ENCODE results near the gene ARHGEF19.

Gene ARHGEF19

DNA sequence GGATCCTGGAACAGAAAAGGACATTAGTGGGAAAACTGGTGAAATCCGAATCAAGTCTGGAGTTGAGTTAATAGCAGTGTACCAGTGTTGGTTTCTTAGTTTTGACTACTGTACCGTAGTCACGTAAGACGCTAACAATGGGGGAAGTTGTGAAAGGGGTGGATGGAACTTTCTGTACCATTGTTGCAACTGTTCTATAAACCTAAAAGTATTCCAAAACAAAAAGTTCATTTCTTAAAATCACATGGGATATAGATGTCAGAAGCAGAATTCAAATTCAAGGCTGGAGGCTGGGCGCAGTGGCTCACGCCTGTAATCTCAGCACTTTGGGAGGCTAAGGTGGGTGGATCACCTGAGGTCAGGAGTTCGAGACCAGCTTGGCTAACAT lies 16.9 kb downstream of the ARHGEF19 start:
- H3K9me3 Mint-ChIP-seq, result no peaks in the 10 kb centered on the region
- no peak for ATAC-seq
- peaks cover 6% of the 10 kb centered on the region for H3K4me1 Mint-ChIP-seq

DNA sequence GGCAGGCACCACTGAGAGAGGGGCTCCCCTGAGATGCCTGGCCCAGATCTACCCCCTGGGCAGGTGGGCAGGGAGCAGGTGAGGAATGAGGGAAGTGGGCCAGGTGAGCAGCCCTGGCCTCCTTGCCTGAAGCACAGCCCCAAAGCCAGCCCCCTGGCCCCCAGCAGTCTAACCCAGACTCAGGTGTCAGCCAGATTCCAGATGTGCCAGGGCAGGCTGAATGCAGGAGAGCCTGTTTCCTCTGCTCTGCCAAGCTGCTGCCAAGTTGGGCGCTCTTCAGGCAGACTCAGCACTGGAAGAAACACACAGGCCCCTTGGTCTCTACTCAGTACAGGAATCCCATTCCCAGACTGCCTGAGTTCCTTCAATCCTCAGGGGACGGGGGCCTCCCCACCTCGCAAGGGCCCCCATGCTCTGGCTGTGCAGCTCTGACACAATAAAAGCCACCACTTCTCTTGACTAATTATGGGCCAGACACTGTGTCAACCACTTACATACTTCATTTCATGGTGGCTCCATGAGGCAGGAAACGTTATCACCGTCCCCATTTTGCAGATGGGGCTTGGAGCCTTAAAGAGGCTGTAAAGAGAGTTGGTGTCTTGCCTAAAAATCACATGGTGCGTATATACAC lies 20.4 kb downstream of the ARHGEF19 start:
- no peaks in the 10 kb centered on the region for H3K4me1 Mint-ChIP-seq
- H3K27ac Mint-ChIP-seq, result no peak overlapping the region
- DNase-seq (no peak), ATAC-seq (no peak)
- peaks cover 8% of the 10 kb centered on the region for H3K27me3 Mint-ChIP-seq
- H3K4me3 Mint-ChIP-seq, result no peak overlapping the region
- H3K36me3 Mint-ChIP-seq (ENCODE audit: low read depth), result no peaks in the 10 kb centered on the region
- no peaks in the 10 kb centered on the region for H3K9me3 Mint-ChIP-seq

More for the DNA sequence above, 16.9 kb downstream of the ARHGEF19 start:
- no peak for DNase-seq
- no peak overlapping the region for H3K27ac Mint-ChIP-seq
- no peak overlapping the region for H3K4me3 Mint-ChIP-seq
- H3K36me3 Mint-ChIP-seq (ENCODE audit: low read depth), result no peaks in the 10 kb centered on the region
- no peaks in the 10 kb centered on the region for H3K27me3 Mint-ChIP-seq

DNA sequence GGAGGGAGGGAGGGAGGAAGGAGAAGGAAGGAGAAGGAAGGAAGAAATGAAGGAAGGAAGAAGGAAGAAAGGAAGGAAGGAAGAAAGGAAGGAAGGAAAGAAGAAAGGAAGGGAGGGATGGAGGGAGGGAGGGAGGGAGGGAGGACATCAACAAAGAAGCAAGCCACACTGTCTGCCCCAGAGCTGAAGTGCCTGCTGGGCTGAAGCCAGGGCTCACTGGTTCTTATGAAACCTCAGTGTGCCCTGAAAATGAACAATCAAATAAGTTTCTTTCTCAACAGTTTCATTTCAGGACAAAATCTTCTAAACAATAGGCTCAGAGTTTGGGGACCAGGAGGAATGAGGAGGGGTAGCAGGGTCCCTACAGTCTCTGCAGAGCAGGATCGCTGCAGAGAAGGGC lies 21.1 kb downstream of the ARHGEF19 start:
- Mint-ChIP-seq H3K4me3 (no peak overlapping the region), H3K27me3 (peaks cover 8% of the 10 kb centered on the region), H3K4me1 (no peaks in the 10 kb centered on the region), H3K36me3 (ENCODE audit: low read depth) (no peaks in the 10 kb centered on the region), H3K27ac (no peak overlapping the region), H3K9me3 (no peaks in the 10 kb centered on the region)
- ATAC-seq (no peak), DNase-seq (no peak)

DNA sequence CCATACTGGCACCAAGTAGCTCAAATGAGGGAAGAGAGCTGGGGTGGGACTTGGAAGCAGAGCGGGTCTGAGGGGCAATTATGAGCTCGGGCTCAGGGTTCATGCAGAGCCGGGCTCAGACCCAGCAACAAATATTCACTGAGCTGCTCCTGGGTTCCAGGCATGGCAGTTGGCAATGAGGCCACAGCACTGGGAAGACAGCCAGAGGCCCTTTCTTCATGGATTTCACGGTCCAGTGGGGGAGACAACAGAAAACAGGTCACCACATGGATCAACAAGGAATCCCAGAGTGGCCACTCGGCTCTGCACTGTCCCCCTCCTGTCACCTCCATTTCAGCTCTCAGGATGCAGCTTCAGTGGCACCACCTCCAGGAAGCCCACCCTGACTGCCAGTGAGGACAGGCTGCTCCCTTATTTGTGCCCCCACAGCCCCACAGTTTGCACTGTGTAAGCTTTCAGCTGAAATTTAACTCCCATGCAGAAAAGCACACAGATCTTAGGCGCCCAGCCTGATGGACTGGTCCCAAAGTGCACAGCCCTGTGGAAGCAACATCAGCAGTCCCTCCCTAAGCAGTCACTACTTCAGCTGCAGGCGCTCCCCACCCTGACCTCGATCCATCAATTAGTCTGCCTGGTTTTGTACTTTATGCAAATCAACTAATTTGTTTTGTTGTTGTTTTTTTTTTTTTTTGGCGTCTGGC lies 22.4 kb downstream of the ARHGEF19 start:
- DNase-seq (no peak), ATAC-seq (no peak)
- H3K27ac Mint-ChIP-seq, result no peak overlapping the region

DNA sequence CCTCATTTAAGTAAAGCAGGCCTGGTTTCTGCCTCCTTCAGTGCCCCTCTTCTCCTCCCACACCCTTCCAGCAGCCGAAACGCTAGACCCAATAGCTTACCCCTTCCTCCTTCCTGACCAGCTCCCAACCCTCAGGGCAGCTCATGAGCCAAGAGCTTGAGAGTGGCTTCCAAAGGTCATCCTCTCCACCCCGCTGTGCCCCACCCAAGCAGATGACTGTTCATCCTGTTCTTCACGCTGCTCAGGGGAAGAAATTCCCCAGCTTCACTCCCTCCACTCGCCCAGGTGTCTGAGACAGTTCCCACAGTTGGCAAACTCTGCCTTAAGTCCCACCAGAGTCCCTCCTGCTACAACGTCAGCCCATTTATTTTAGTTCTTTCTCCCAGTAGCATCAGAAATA lies 23.4 kb downstream of the ARHGEF19 start:
- Mint-ChIP-seq H3K9me3 (no peaks in the 10 kb centered on the region), H3K27ac (no peak overlapping the region), H3K27me3 (peaks cover 8% of the 10 kb centered on the region), H3K36me3 (ENCODE audit: low read depth) (no peaks in the 10 kb centered on the region), H3K4me1 (no peaks in the 10 kb centered on the region), H3K4me3 (no peak overlapping the region)
- DNase-seq, result no peak
- no peak for ATAC-seq

More for the DNA sequence above, 22.4 kb downstream of the ARHGEF19 start:
- Mint-ChIP-seq H3K36me3 (ENCODE audit: low read depth) (no peaks in the 10 kb centered on the region), H3K4me1 (no peaks in the 10 kb centered on the region), H3K4me3 (no peak overlapping the region), H3K9me3 (no peaks in the 10 kb centered on the region), H3K27me3 (peaks cover 8% of the 10 kb centered on the region)

DNA sequence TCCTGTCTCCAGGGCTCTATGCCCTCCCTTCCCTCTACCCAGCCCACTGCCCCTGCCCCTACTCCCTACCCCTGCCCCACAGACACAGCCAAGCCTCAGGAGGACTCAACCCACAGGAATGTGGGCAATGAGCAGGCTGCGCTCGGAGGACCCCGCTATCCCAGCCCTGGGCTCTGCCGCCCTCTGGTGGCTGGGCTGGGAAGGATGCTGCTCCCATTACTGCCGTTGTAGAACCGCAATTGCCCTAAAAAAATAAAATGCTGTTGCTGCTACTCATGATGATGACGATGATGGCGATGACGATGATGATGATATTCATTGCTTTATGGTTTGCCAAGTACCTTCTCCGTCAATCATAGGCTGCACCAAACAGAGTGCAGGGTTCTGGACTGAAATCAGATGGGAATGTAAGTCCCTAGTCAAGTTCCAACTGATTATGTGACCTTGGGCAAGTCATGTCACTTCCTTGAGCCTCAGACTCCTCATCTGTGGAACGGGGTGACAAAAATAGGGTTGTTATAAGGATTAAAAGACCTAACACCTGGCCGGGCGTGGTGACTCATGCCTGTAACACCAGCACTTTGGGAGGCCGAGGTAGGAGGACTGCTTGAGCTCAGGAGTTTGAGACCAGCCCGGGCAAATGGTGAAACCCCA lies 24.6 kb downstream of the ARHGEF19 start:
- Mint-ChIP-seq H3K27me3 (peaks cover 8% of the 10 kb centered on the region), H3K36me3 (ENCODE audit: low read depth) (no peaks in the 10 kb centered on the region), H3K4me1 (no peaks in the 10 kb centered on the region), H3K27ac (no peak overlapping the region), H3K9me3 (no peaks in the 10 kb centered on the region), H3K4me3 (no peak overlapping the region)
- DNase-seq, result peak; percentile 82
- peak; percentile 87 for ATAC-seq

DNA sequence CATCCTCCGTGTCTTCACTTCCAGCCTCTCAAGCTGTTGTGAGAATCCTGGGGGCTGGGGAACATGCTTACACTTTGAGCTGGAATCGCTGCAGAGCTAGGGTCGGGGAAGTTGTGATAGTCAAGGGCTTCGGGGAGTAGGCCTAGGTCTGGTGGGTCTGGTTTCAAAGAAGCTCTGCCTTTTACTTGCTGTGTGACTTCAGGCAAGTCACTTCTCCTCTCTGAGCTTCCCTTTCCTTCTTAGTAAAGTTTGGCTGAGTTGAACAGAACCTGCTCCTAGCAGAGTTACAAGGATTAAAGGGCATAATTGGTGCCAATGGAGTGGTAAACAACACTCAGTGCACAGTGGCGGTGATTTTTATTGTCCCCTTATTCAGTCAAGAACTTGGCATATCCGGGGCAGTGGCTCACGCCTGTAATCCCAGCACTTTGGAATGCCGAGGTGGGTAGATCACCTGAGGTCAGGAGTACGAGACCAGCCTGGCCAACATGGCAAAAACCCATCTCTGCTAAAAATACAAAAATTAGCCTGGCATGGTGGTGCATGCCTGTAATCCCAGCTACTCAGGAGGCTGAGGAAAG lies 25.7 kb downstream of the ARHGEF19 start:
- H3K36me3 Mint-ChIP-seq (ENCODE audit: low read depth), result no peaks in the 10 kb centered on the region
- no peak overlapping the region for H3K27ac Mint-ChIP-seq
- H3K4me1 Mint-ChIP-seq, result no peaks in the 10 kb centered on the region
- no peak for DNase-seq
- no peaks in the 10 kb centered on the region for H3K9me3 Mint-ChIP-seq
- ATAC-seq, result no peak
- peaks cover 8% of the 10 kb centered on the region for H3K27me3 Mint-ChIP-seq
- H3K4me3 Mint-ChIP-seq, result no peak overlapping the region

DNA sequence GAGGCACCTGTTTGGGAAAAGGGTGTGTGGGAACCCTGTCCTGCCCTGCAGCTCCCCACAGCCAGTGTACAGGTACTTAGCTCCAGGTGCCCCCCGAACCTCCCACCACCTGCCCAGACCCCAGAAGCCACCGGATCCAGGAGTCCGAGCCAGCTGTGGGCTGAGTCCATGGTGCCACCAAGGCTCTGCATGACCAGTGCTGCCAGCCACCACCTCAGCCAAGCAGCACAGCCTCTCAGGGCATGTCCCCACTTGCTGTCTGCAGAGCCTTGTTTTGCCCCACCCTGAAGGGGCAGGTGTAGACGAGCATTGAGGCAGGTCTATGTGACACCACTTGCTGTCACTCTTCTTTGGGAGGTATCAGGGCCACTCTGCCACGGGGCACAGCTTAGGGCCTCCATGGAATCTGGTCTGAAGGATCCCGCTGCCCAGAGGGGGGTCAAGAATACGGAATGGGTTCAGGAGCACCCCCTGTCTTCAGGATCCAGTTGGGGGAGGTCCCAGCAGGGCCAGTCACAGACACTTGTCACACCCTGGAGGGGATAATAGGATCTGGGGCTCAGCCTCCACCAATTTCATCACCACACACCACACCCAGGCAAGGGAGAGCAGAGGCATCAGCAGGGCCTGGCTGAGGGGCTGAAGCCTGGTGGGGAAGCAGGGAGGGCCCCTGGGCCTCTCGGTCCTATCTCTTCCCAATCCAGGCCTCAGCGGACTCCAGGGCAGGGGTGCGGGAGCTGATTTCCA lies 27.7 kb downstream of the ARHGEF19 start:
- Mint-ChIP-seq H3K36me3 (ENCODE audit: low read depth) (no peaks in the 10 kb centered on the region), H3K27me3 (peaks cover 8% of the 10 kb centered on the region), H3K27ac (no peak overlapping the region), H3K4me1 (no peaks in the 10 kb centered on the region), H3K9me3 (no peaks in the 10 kb centered on the region), H3K4me3 (no peak overlapping the region)
- DNase-seq (no peak), ATAC-seq (no peak)

DNA sequence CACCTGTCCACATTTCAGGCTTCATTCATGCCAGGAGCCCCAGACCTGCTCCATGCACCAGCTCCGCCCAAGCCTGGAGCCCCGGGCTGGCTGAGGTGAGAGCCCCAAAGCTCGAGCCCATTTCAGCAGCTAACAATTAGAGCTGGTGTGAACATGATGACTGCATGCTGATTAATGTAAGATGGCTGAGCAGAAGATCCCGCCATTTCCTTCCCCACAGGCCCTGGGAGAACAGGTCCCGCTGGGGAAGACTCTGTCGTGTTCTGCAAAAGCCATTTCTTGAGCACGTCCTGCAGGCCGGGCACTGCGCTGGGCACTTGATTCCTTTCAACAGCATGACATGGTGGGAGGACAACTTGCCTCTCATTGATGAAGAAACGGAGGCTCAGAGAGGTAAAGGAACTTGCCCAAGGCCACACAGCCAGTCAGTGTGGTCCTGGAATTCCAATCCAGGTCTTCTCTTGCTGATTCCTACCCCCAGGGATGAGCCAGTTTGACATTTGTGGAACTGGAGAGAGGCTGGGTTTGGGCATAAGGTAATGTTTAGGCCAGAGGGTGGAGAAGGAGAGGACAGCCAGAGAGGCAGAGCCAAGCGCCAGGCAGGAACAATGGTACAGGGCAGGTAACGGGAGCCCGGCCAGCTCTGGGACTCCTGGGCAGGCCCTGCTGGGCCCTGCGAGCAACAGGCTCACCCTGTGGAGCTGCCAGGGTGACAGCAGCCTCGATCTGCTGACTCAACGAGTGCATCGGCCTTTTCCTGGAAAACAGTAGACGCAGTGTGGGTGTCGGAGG lies 28.5 kb downstream of the ARHGEF19 start:
- no peak overlapping the region for H3K27ac Mint-ChIP-seq
- no peaks in the 10 kb centered on the region for H3K9me3 Mint-ChIP-seq
- H3K4me3 Mint-ChIP-seq, result no peak overlapping the region
- ATAC-seq (no peak), DNase-seq (no peak)
- no peaks in the 10 kb centered on the region for H3K36me3 Mint-ChIP-seq (ENCODE audit: low read depth)
- no peaks in the 10 kb centered on the region for H3K4me1 Mint-ChIP-seq
- peaks cover 3% of the 10 kb centered on the region for H3K27me3 Mint-ChIP-seq

DNA sequence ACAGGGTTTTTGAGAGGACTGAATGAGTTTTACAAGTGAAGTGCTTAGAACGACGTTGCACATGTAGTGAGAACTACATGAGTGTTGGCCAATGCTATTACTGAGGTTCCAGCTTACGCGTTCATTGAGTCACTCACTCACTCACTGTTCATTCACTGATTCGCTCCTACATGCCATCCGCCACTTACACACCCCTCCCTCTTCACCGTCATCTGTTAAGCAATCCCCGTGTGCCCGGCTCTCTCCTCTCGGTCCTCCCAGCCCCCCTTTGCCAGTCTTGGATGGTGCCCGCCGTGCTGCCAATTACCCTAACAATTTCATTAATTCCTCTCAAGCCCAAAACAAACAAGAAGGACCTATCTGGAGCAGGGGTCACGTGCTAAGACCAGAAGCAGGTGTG lies 29.3 kb downstream of the ARHGEF19 start:
- Mint-ChIP-seq H3K4me3 (no peak overlapping the region), H3K4me1 (no peaks in the 10 kb centered on the region), H3K9me3 (no peaks in the 10 kb centered on the region), H3K27ac (no peak overlapping the region), H3K36me3 (ENCODE audit: low read depth) (no peaks in the 10 kb centered on the region), H3K27me3 (no peaks in the 10 kb centered on the region)
- DNase-seq (no peak), ATAC-seq (no peak)

DNA sequence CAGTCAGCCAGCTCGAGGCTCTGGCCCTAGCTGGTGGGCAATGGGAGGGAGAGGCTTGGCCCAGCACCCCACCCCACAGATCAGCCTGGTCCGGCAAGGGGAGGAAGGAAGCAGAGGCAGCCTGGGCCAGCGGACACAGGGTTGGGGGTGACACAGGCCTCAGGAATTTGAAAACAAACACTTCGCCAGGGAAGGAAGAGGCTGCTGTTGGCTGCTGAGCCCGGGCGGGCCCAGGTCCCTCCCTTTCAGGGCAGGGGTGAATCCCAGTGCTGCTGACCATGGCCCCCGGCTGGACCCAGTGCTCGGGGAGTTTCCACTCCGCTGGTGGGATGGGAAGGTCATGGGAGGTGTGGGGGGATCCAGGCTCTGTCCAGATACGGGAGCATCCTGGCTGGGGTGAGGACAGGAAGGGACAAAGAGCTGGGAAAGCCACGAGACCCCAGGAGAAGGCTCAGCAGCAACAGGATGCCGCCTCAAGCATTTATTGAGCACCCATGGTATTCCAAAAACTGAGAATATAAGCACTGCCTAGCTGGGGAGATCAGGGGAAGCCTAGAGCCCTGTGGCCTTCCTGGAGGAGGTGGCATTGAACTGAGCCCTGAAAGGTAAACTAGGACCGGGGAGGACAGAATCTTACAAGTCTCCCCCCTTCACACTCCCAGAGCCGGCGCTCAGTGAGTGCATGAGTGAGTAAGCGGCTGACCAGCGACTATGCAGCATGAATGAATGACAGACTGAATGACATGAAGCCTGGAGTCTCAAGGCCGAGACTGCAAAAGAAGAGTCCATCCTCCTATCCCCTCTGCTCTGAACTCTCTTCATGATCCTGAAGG lies 30.3 kb downstream of the ARHGEF19 start:
- ATAC-seq (no peak), DNase-seq (no peak)
- Mint-ChIP-seq H3K4me3 (no peak overlapping the region), H3K36me3 (ENCODE audit: low read depth) (no peaks in the 10 kb centered on the region), H3K9me3 (no peaks in the 10 kb centered on the region), H3K27me3 (peaks cover 1% of the 10 kb centered on the region), H3K27ac (no peak overlapping the region), H3K4me1 (no peaks in the 10 kb centered on the region)

DNA sequence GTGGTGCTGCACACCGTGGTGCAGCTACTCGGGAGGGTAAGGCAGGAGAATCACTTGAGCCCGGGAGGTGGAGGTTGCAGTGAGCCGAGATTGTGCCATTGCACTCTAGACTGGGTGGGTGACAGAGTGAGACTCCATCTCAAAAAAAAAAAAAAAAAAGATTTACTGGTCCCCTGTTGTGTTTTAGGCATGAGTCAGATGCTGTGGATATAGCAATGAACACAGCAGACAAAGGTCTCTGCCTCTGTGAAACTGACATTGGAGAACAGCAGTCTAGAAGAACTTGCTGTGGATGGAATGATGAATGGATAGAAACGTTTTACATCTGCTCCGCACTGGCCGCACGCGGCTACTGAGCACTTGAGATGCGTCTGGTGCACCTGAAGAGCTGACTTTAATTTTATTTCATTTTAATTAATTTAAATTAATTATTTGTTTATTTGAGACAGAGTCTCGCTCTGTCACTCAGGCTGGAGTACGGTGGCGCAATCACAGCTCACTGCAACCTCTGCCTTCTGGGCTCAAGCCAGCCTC lies 32.1 kb downstream of the ARHGEF19 start:
- no peak for ATAC-seq
- H3K4me3 Mint-ChIP-seq, result no peak overlapping the region
- peaks cover 1% of the 10 kb centered on the region for H3K27me3 Mint-ChIP-seq
- no peaks in the 10 kb centered on the region for H3K4me1 Mint-ChIP-seq
- DNase-seq, result no peak
- H3K36me3 Mint-ChIP-seq (ENCODE audit: low read depth), result no peaks in the 10 kb centered on the region
- no peaks in the 10 kb centered on the region for H3K9me3 Mint-ChIP-seq
- no peak overlapping the region for H3K27ac Mint-ChIP-seq
